Muscle layer of colon (tissue), 2 donors: ENCODE measurements around the gene FRMD4A.
A peak's percentile ranks its signal among the peaks of the same experiment; 100 is the strongest.

Experiments
- H3K27ac ChIP-seq: one replicate; pipeline ENCODE4 v1.7.0; 2013; ENCODE audit warnings: low read depth, mild to moderate bottlenecking, low read length, moderate library complexity
- H3K27me3 ChIP-seq, 2 donors: one replicate each; pipeline ENCODE4 v1.7.0; 2013; ENCODE audit warnings: low read length in 2 of 2, mild to moderate bottlenecking in 2 of 2; ENCODE audit not compliant: insufficient read depth in 2 of 2, control insufficient read depth in 1 of 2
- H3K36me3 ChIP-seq: one replicate; pipeline ENCODE4 v1.7.0; 2013; ENCODE audit warnings: mild to moderate bottlenecking, low read length; ENCODE audit not compliant: insufficient read depth
- H3K4me1 ChIP-seq: one replicate; pipeline ENCODE4 v1.7.0; 2013; ENCODE audit warnings: mild to moderate bottlenecking, low read length; ENCODE audit not compliant: insufficient read depth
- H3K4me3 ChIP-seq, 2 donors: one replicate each; pipeline ENCODE4 v1.7.0; 2013; ENCODE audit warnings: low read length in 2 of 2, low read depth in 1 of 2, mild to moderate bottlenecking in 1 of 2, moderate library complexity in 1 of 2
- H3K9ac ChIP-seq: one replicate; pipeline ENCODE4 v1.7.0; 2013; ENCODE audit warnings: low read length
- H3K9me3 ChIP-seq: one replicate; pipeline ENCODE4 v1.7.0; 2013; ENCODE audit warnings: mild to moderate bottlenecking, low read length
- donor health status: abdominal sarcoma.
- donor health status: Adenocarcinoma of cecum.

The FRMD4A gene

DNA sequence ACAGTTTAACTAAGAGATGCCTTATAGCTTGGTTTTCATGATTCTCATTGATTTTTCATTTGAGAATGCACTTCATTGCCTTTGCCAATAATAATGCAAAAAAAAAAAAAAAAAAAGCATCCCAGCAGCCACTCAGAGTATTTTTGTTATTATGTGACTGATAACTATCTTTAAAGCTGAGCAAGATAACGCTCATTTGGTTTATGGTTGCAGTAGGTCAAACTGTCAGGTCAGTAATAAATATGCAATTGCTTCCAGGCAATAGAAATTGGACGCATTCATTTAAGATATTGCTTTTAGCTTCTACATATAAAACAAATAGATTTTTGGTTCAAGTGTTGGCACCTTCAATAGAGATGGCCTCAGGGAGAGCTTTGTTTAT is 528.8 kb downstream of the FRMD4A start:
- H3K4me3 ChIP-seq = no peak overlapping the region
- H3K9ac ChIP-seq = no peak overlapping the region
- H3K36me3 ChIP-seq = no peaks in the 10 kb centered on the region
- H3K27ac ChIP-seq = no peak overlapping the region
- no peaks in the 10 kb centered on the region for H3K4me1 ChIP-seq
- H3K27me3 ChIP-seq = no peaks in the 10 kb centered on the region
- H3K9me3 ChIP-seq = no peaks in the 10 kb centered on the region

DNA sequence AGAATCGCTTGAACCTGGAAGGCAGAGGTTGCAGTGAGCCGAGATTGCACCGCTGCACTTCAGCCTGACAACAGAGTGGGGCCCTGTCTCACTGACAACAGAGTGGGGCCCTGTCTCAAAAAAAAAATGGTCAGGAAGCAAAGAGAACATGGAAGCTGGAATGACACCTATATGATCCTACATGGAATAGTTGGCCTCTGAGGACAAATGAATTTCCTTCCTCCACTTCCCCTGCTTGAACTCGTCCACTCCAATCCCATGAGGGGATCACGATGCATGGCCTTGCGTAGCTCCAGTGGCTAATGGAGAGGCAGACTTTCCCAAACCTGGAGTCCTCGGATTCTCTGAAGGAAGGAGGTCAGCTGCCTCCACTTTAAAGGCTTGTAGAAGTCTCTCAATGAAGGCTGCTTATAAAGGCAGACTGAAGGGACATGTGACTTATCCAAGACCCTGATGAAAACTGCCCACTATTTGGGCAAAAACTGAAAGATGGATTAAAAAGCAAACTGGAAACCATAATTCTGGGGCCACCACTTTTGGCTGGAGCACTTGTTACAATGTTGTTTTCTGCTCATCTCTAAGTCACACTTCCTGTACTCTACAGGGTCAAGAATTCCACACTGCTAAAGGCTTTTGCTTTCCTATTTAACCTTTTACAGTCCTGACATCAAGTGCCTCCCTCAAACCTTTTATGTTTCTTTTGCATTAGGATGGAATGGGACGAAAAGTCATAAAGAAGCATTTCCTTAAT is 529.4 kb downstream of the FRMD4A start:
- no peak overlapping the region for H3K9ac ChIP-seq
- no peak overlapping the region for H3K4me3 ChIP-seq
- H3K36me3 ChIP-seq = no peaks in the 10 kb centered on the region
- H3K27me3 ChIP-seq = no peaks in the 10 kb centered on the region
- H3K27ac ChIP-seq = no peak overlapping the region
- no peaks in the 10 kb centered on the region for H3K9me3 ChIP-seq
- H3K4me1 ChIP-seq = no peaks in the 10 kb centered on the region

DNA sequence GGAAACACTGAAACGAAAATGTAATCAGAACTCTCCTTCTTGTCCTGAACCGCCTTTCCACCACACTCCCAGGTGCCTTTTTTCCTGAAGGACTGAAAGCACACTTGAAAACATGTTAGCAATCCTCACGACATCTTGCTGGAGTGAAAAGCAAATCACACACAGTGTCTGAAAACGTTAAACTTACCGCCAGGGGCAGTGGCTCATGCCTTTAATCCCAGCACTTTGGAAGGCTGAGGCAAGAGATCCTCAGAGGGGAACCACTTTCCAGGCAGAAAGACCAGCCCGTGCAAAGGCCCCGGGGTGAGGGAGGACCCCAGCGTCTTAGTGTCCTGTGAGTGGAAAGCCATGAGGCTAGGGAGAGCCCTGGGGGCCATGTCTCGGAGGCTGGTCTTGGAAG is 533.6 kb downstream of the FRMD4A start:
- no peaks in the 10 kb centered on the region for H3K4me1 ChIP-seq
- H3K9ac ChIP-seq = no peak overlapping the region
- H3K36me3 ChIP-seq = no peaks in the 10 kb centered on the region
- H3K9me3 ChIP-seq = no peaks in the 10 kb centered on the region
- no peak overlapping the region for H3K27ac ChIP-seq
- H3K27me3 ChIP-seq = no peaks in the 10 kb centered on the region
- H3K4me3 ChIP-seq = no peak overlapping the region

DNA sequence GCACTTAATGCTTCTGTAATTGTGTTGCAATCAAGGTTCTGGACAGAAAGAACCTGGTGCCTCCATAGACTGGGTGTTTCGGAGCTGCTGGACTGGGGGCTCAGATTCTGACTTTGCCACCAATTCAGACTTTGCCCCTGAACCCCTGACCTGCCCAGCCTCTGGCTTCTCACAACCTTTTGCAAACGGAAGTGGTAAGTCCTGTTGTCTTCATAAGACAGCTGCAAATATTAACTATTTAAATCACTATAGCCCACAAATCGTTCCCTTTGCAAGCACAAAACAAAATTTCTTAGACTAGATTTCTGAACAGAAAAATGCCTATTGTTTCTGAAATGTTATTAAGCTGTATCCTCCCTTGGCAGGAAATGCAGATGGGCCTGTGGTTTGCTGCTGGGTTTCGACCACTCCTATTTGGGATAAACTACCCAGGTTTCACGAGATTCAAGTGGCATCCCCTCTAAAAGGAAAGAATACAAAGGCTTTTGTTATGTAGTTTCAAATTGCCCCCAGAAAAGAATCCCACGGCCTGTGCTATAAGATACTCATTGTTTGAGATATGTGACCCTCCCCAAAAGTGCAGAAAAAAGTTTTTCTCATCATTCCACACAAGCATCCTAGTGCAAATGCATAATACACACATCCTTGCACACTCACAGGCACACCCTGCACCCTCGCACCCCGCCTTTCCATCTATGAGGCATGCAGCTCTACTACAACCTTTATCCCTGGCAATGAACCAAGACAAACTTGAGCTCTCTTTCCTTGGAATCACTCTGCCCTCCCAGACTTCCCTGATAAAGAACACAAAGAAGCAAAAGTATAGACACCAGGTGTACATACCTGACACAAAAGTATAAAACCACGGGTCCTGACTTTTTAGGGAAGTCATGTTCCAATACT is 534.8 kb downstream of the FRMD4A start:
- H3K4me3 ChIP-seq = no peak overlapping the region
- H3K27ac ChIP-seq = no peak overlapping the region
- H3K4me1 ChIP-seq = no peaks in the 10 kb centered on the region
- no peaks in the 10 kb centered on the region for H3K9me3 ChIP-seq
- no peaks in the 10 kb centered on the region for H3K36me3 ChIP-seq
- no peak overlapping the region for H3K9ac ChIP-seq
- no peaks in the 10 kb centered on the region for H3K27me3 ChIP-seq

DNA sequence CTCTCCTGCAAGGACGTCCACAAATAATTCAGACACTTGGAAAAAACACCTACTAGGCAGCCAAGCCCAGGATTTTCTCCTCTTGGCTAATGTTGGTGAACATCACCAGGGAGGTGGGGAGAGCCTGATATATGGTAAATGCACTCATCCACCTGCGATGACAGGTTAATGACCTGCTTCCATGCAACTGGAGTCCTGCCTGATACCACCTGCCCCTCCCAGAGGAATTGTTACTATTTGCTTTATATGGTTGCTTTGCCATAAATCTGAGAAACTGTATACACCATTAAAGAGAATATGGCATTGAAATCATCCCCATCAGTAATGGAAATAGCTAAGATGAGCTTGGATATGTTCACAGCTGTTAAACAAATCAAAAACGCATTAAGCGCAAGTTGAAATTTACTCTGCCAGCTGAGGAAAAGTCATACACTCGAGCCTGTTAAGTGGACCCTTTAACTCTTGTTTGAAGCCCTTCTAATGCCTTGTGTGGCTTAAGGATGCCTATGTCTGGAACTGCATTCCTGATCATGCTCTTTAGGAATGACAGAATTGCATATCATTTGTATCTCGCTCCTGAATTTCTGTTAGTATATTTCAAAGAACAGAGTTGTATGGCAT is 535.6 kb downstream of the FRMD4A start:
- H3K9me3 ChIP-seq = no peaks in the 10 kb centered on the region
- H3K36me3 ChIP-seq = no peaks in the 10 kb centered on the region
- H3K27me3 ChIP-seq = no peaks in the 10 kb centered on the region
- H3K4me1 ChIP-seq = no peaks in the 10 kb centered on the region
- H3K27ac ChIP-seq = no peak overlapping the region
- no peak overlapping the region for H3K4me3 ChIP-seq
- H3K9ac ChIP-seq = no peak overlapping the region

DNA sequence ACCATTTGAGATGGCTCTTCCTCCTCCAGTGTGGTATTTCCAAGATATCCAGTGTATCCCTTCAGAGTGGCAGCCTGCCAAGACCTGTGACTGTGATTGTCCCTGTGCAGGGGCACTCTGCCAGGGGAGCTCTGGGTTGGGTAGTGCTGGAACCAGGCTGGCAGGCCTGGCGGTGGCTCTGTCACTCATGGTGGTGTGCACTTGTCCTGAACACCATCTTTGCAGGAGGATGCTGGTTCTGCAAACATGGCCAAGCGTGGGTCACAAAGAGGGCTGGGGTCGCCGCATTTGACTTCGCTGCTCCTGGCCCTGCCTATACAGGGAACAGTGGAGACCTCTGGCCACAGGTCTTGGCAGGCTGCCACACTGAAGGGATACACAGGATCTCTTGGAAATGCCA is 538.7 kb downstream of the FRMD4A start:
- H3K4me3 ChIP-seq = no peak overlapping the region
- H3K27ac ChIP-seq = no peak overlapping the region
- peaks cover 24% of the 10 kb centered on the region for H3K4me1 ChIP-seq
- no peaks in the 10 kb centered on the region for H3K27me3 ChIP-seq
- no peak overlapping the region for H3K9ac ChIP-seq
- no peaks in the 10 kb centered on the region for H3K9me3 ChIP-seq
- H3K36me3 ChIP-seq = no peaks in the 10 kb centered on the region

DNA sequence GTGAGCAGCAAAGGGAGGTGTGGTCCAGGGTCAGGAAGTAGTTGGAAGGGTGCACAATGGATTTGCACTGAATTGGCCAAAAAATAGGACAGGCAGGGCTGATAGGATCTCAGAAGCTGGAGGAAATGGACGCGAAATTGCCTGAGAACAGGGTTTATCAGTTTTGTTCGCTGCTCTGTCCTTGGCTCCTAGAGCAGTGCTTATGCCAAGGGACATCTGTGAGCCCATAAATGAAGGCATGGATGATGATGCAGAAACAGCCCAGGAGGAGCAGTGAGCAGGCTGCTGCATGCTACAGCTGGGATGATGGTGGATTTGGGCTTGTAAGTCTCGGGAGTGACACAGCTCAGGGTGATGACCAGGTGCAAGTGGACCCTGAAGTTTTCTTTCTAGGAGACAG is 539.2 kb downstream of the FRMD4A start:
- Histone ChIP-seq H3K36me3 (no peaks in the 10 kb centered on the region), H3K27me3 (no peaks in the 10 kb centered on the region), H3K9ac (no peak overlapping the region), H3K4me1 (peaks cover 24% of the 10 kb centered on the region), H3K4me3 (no peak overlapping the region), H3K27ac (no peak overlapping the region), H3K9me3 (no peaks in the 10 kb centered on the region)

DNA sequence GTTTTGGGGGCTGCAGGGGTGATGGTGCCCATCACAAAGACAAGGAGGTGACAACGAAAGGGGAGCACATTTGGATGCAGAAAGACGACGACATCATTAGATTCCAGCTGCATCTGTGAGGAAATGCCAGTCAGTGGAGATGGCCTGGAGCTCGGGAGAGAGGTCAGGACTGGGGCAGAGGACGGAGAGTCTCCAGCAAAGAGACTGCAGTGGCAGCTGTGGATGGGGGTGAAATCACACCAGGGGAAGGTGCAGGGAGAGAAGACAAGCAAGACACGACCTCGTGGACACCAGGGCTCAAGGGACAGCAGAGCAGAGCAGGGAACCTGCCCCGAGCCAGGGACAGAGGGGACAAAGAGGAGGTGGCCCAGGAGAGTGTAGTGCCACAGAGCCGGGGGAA is 540.5 kb downstream of the FRMD4A start:
- H3K9me3 ChIP-seq = no peaks in the 10 kb centered on the region
- peaks cover 24% of the 10 kb centered on the region for H3K4me1 ChIP-seq
- no peak overlapping the region for H3K4me3 ChIP-seq
- H3K36me3 ChIP-seq = no peaks in the 10 kb centered on the region
- H3K27ac ChIP-seq = no peak overlapping the region
- H3K27me3 ChIP-seq = no peaks in the 10 kb centered on the region
- H3K9ac ChIP-seq = no peak overlapping the region

DNA sequence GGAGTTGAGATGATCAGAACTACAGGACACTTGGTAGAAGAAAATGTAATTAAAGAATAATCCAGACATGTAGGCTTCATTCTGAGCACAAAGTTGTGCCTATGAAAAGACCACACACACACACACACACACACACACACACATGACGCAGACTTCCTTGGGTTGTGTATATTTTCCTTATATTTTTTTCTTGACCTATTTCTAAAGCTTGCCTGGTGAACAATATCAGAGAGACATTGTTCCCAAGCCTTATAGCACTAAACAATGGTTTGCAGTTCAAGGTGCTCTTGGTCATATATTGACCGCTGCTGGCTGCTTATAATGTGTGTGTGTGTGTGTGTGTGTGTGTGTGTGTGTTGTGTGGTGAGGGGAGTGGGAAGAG is 541.3 kb downstream of the FRMD4A start:
- no peak overlapping the region for H3K27ac ChIP-seq
- no peak overlapping the region for H3K9ac ChIP-seq
- H3K27me3 ChIP-seq = no peaks in the 10 kb centered on the region
- no peaks in the 10 kb centered on the region for H3K36me3 ChIP-seq
- H3K4me1 ChIP-seq = peaks cover 24% of the 10 kb centered on the region
- H3K4me3 ChIP-seq = no peak overlapping the region
- H3K9me3 ChIP-seq = no peaks in the 10 kb centered on the region

DNA sequence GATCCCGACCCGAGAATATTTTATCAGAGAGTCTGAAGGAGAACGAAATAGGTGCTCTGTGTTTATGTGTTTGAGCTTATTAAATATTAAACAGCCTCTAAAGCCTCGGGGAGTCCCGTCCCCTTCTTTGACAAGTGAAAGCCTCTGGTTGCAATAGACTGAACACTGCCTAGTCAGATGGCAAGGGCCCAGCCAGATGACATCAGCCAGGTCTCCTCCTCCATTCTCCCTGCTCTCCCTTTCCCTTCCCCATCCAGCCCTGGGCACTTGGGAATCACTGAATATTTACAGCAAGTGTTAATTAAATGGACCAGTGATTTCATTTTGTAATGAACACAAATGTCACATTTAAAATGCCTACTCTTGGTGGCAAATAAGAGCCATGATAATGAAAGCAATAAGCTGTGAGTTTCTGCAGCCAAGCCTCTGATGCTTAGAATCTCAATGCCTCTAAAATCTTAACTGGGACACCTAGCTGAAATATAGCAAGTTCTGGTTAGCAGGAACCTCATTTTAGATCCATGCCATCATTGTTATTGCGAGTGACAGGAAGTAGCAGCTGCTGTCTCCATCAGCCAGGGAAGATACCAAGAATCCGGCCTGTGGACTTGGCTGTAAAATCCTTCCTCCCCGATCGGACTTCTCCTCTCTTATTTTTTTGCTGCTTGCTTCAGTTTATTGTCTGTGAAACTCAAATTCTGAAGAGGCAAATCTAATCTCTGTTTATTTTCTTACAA is 541.8 kb downstream of the FRMD4A start:
- Histone ChIP-seq H3K36me3 (no peaks in the 10 kb centered on the region), H3K27me3 (no peaks in the 10 kb centered on the region), H3K4me3 (peak overlapping the region in 1 of 2 donors; percentile 24), H3K4me1 (peaks cover 24% of the 10 kb centered on the region), H3K27ac (peak overlapping the region; percentile 68), H3K9ac (no peak overlapping the region), H3K9me3 (no peaks in the 10 kb centered on the region)

DNA sequence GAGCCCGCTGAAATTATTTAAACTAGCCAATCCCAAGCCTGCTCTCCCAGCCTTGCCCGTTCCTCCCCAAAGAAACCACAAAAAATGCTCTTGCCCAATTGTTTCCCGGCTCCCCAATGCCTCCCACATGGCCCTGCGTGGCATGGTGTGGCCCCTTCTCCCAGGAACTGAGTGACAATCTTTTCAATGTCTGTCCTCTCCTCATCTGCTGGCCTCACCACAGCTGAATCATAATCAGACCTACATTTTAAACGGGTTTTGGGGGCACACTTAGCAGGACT is 542.5 kb downstream of the FRMD4A start:
- Histone ChIP-seq H3K4me3 (no peak overlapping the region), H3K36me3 (no peaks in the 10 kb centered on the region), H3K27ac (peak overlapping the region; percentile 68), H3K9ac (no peak overlapping the region), H3K27me3 (no peaks in the 10 kb centered on the region), H3K9me3 (no peaks in the 10 kb centered on the region), H3K4me1 (peaks cover 24% of the 10 kb centered on the region)
